ENCODE results near the gene SPINK4. TPM values are rescaled to one million over a fixed set of nuclear protein-coding genes. Genes with fewer than 3 reads are reported as not detected.

SPINK4 gene
- polyA plus RNA-seq, 3 donors from 2014 or later = not detected

DNA sequence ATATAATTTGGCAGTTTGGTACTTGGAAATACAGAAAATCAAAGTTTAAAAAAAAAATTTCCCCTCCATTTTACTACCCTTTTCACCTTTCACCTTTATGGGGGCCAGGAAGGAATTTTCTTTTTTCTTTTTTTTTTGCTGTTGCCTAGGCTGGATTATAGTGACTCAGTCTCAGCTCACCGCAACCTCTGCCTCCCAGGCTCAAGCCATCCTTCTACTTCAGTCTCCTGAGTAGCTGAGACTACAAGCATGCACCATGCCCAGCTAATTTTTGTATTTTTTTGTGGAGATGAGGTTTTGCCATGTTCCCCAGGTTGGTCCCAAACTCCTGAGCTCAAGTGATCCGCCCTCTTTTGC lies 34.0 kb downstream of the SPINK4 start:
- Mint-ChIP-seq H3K27me3 (ENCODE audit: low read depth in 3 of 3) (no peaks in the 10 kb centered on the region), H3K27ac (peak overlapping the region in 1 of 6 donors; percentile 18), H3K4me3 (no peak overlapping the region), H3K9me3 (no peaks in the 10 kb centered on the region), H3K36me3 (peaks cover 25 to 58% (median 40%) of the 10 kb centered on the region in 3 donors), H3K4me1 (peaks cover 0 to 18% of the 10 kb centered on the region in 2 donors)
- no peak for DNase-seq

- Mint-ChIP-seq H3K4me3 (no peak overlapping the region), H3K36me3 (peaks cover 24 to 68% (median 32%) of the 10 kb centered on the region in 3 donors), H3K9me3 (no peaks in the 10 kb centered on the region), H3K27me3 (ENCODE audit: low read depth in 3 of 3) (no peaks in the 10 kb centered on the region), H3K4me1 (peaks cover 0 to 9% of the 10 kb centered on the region in 2 donors), H3K27ac (peak overlapping the region in 2 of 6 donors; percentile 4 to 25)
- no peak for DNase-seq
Measured at GRCh38 chr9:33277484-33277883, 37.5 kb downstream of the SPINK4 start.

- no peak for DNase-seq
- Mint-ChIP-seq H3K27me3 (ENCODE audit: low read depth in 3 of 3) (peaks cover 5 to 6% (median 6%) of the 10 kb centered on the region in 3 donors), H3K4me1 (peaks cover 8 to 17% of the 10 kb centered on the region in 2 donors), H3K27ac (no peak overlapping the region), H3K9me3 (no peaks in the 10 kb centered on the region), H3K4me3 (no peak overlapping the region), H3K36me3 (peaks cover 3 to 29% (median 18%) of the 10 kb centered on the region in 3 donors)
Measured at GRCh38 chr9:33285502-33285901, 45.5 kb downstream of the SPINK4 start.

DNA sequence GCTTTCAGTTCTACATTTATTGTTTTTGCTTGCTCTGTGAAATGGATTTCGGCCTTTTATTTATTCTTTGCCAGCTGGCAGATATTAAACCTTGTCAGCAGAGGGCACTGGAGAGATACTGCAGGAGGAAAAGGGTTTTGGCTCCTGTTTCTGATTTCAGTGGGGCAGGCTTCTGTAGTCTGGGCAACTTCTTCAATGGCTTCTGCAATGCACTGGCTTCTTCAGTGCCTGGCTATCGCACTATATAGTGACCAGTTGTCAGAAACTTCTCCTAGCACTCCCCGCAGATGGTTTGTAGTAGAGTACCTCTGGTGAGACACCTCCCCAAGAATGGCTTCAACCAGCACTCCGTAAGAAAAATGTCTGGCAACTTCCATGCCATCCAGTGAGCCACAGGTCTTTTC lies 47.1 kb downstream of the SPINK4 start:
- Mint-ChIP-seq H3K4me3 (peak overlapping the region in 1 of 5 donors; percentile 39), H3K36me3 (peaks cover 0 to 17% (median 13%) of the 10 kb centered on the region in 3 donors), H3K9me3 (no peaks in the 10 kb centered on the region), H3K27ac (peak overlapping the region; percentile 61 to 87 (median 76)), H3K27me3 (ENCODE audit: low read depth in 3 of 3) (peaks cover 9 to 12% (median 10%) of the 10 kb centered on the region in 3 donors), H3K4me1 (peaks cover 23 to 32% of the 10 kb centered on the region in 2 donors)
- peak; percentile 47 to 58 (median 53) for DNase-seq

DNA sequence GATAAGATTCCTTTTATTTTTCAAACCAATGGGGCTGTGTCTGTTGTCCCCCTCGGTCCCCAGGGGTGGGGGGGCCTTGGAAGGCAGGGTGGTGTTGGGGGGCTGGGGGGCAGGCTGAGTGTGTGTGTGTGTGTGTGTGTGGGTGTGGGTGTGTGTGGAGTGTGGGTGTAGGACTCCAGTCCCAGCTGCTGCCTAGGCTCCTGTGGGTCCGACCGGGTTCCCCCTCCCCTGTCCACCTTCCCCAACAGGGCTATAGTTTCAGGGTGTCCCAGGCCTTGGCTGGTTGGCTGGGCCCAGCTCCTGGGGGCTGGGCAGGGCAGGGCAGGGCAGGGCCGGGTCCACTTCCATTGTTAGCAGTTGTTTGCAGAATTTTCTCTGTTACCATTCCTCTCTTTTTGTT lies 48.3 kb downstream of the SPINK4 start:
- no peak for DNase-seq

DNA sequence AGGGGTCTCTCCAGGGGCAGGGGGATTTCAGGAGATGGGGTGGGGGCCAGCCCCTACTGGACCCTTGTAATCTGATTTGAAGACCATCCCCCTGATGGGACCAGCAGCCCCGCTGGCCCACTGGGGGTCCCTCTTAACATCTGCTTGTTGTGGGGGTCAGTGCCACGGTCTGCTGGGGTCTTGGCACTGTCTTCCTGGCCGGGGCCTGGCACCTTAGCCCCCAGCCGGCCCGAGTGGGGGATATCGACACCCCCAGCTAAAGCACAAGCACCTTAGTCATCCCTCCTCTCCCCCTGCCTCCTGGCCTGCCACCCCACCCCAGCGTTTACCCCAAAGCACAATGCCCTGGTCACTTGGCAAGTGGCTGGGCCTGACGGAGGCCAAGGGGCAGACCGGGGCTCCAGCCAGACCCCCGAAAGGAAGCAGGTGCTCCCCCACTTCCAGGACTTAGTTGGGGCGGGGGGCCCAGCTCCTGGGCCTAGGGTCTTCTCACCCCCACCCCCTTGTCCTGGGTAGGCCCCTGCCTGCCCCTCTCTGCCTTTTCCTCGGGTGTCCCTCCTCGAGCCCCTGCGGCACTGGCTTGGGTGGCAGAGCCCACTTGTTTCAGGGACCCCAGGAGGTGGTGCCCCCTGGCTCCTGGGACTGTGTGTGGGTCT lies 49.0 kb downstream of the SPINK4 start:
- Mint-ChIP-seq H3K9me3 (no peaks in the 10 kb centered on the region), H3K4me3 (no peak overlapping the region), H3K36me3 (peaks cover 0 to 4% (median 0%) of the 10 kb centered on the region in 3 donors), H3K4me1 (peaks cover 38 to 51% of the 10 kb centered on the region in 2 donors), H3K27ac (peak overlapping the region in 5 of 6 donors; percentile 36 to 100 (median 46)), H3K27me3 (ENCODE audit: low read depth in 3 of 3) (peaks cover 11 to 14% (median 12%) of the 10 kb centered on the region in 3 donors)
- no peak for DNase-seq

More for the DNA sequence above, 48.3 kb downstream of the SPINK4 start:
- Mint-ChIP-seq H3K36me3 (peaks cover 0 to 9% (median 1%) of the 10 kb centered on the region in 3 donors), H3K4me3 (peak overlapping the region in 1 of 5 donors; percentile 38), H3K27me3 (ENCODE audit: low read depth in 3 of 3) (peaks cover 11 to 14% (median 12%) of the 10 kb centered on the region in 3 donors), H3K27ac (peak overlapping the region in 4 of 6 donors; percentile 36 to 73 (median 46)), H3K4me1 (peaks cover 34 to 44% of the 10 kb centered on the region in 2 donors), H3K9me3 (no peaks in the 10 kb centered on the region)

DNA sequence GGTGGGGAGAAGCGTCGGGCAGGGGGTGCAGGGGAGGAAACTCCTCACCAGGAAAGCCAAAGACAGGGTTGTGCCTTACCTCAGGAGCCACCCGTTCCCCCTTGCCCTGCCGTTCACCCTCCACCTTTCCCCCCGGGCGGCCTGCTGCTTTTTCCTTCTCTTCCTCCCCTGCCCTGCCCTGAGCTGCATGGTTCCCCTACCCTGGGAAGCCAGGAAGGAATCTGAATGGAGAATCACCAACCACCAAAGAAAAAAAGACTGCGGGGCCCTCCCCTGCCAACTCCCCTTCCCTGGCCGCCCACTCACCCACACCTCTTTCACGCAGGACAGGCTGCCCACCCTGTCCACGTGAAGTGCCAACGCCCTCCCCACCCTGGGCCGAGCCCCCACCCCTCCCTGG lies 49.5 kb downstream of the SPINK4 start:
- peak in 1 of 3 donors; percentile 4 for DNase-seq
- peaks cover 11 to 14% (median 12%) of the 10 kb centered on the region in 3 donors for H3K27me3 Mint-ChIP-seq (ENCODE audit: low read depth in 3 of 3)
- H3K27ac Mint-ChIP-seq = peak overlapping the region; percentile 97 to 100 (median 99)
- peaks cover 0 to 6% (median 1%) of the 10 kb centered on the region in 3 donors for H3K36me3 Mint-ChIP-seq
- no peaks in the 10 kb centered on the region for H3K9me3 Mint-ChIP-seq
- peak overlapping the region; percentile 93 to 99 (median 95) for H3K4me3 Mint-ChIP-seq
- peaks cover 41 to 57% of the 10 kb centered on the region in 2 donors for H3K4me1 Mint-ChIP-seq

DNA sequence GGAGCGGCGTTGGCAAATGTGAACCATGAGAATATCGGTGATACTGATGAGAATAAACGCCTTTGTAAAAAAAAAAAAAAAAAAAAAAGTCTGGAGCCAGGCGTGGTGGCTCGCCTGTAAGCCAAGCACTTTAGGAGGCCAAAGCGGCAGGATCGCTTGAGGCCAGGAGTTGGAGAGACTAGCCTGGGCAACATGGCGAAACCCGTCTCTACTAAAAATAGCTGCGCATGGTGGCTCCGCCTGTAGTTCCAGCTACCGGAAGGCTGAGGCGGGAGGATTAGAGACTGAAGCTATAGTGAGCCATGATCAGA lies 49.9 kb downstream of the SPINK4 start:
- peak overlapping the region; percentile 93 to 99 (median 95) for H3K4me3 Mint-ChIP-seq
- no peaks in the 10 kb centered on the region for H3K9me3 Mint-ChIP-seq

DNA sequence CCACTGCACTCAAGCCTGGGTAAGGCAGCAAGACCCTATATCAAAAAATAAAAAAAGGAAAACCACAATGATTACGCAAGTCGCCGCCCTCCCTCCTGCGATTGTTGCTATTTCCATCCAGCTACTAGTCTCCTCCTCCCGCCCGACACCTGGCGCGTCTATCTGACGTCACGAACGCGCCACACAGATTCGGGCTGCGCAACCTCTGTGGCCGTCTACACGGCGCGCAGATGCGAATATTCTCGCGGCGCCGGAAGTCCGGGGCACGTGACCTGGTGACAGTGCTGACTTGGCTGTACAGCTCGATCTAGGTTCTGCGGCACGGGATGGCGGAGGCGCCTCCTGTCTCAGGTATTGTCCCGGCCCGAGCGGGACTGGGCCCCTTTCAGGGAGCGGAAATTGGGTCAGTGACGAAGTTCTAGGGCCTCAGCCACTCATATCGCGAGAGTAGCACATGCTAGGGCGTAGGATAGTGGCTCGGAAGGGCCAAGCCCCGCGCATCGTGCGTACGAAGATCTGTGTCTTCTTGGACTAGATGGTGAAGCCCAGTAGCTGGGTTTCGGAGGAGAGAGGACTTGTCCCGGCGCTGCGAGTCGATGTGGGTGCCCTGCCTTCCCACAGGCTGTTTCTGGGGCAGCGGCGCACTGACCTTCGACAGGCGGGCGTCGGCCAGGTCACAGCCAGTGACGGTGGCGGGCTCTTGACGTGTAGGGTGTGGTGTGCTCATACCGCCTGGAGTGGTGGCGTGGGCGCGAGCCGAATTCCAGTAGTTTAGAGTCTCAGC lies 50.5 kb downstream of the SPINK4 start, which contains the start of gene NFX1:
TSS of gene NFX1 (plus strand) at position 270 of the 784 bp plus-strand sequence. CDS start at position 327, 57 bp downstream.
- Mint-ChIP-seq H3K4me1 (peaks cover 47 to 62% of the 10 kb centered on the region in 2 donors), H3K27ac (peak within 1 kb of the TSS; percentile 97 to 100 (median 99)), H3K36me3 (peaks cover 0 to 10% (median 7%) of the 10 kb centered on the region in 3 donors), H3K4me3 (peak within 1 kb of the TSS; percentile 93 to 99 (median 95)), H3K27me3 (ENCODE audit: low read depth in 3 of 3) (peaks cover 11 to 14% (median 12%) of the 10 kb centered on the region in 3 donors), H3K9me3 (no peaks in the 10 kb centered on the region)
- peak; percentile 99 for DNase-seq

More for the DNA sequence above, 49.9 kb downstream of the SPINK4 start:
- no peak for DNase-seq
- Mint-ChIP-seq H3K4me1 (peaks cover 45 to 60% of the 10 kb centered on the region in 2 donors), H3K36me3 (peaks cover 0 to 10% (median 5%) of the 10 kb centered on the region in 3 donors), H3K27ac (peak overlapping the region; percentile 97 to 100 (median 99)), H3K27me3 (ENCODE audit: low read depth in 3 of 3) (peaks cover 11 to 14% (median 12%) of the 10 kb centered on the region in 3 donors)

DNA sequence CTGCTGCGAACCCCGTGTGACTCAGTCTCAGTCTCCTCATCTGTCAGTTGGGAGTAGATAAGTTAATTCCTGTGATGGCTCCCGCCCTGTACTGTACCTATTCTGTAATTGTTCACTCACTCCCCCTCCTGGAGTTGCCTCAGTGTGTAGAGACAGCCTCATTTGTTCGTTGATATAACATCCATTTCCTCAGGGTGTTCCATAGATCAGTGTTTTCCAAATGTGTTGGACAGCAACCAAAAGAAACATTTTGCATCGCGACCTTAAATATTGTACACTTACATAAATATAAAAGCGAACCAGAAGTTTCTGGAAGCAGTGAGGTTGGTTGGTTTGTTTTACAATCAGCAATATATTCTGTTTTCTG lies 51.0 kb downstream of the SPINK4 start:
- H3K27me3 Mint-ChIP-seq (ENCODE audit: low read depth in 3 of 3) = peaks cover 11 to 14% (median 12%) of the 10 kb centered on the region in 3 donors

GRCh38 chr9:33291901-33292300 lies 51.9 kb downstream of the SPINK4 start:
- DNase-seq = no peak
- peak overlapping the region; percentile 43 to 96 (median 64) for H3K4me3 Mint-ChIP-seq
- H3K9me3 Mint-ChIP-seq = no peaks in the 10 kb centered on the region
- peak overlapping the region; percentile 97 to 100 (median 99) for H3K27ac Mint-ChIP-seq
- H3K4me1 Mint-ChIP-seq = peaks cover 56 to 74% of the 10 kb centered on the region in 2 donors
- peaks cover 11 to 14% (median 12%) of the 10 kb centered on the region in 3 donors for H3K27me3 Mint-ChIP-seq (ENCODE audit: low read depth in 3 of 3)
- H3K36me3 Mint-ChIP-seq = peaks cover 6 to 17% (median 11%) of the 10 kb centered on the region in 3 donors

More for the DNA sequence above, 51.0 kb downstream of the SPINK4 start:
- Mint-ChIP-seq H3K36me3 (peaks cover under 1 to 13% (median 8%) of the 10 kb centered on the region in 3 donors), H3K4me3 (peak overlapping the region; percentile 93 to 99 (median 95)), H3K9me3 (no peaks in the 10 kb centered on the region), H3K4me1 (peaks cover 49 to 68% of the 10 kb centered on the region in 2 donors), H3K27ac (peak overlapping the region; percentile 97 to 100 (median 99))
- no peak for DNase-seq

DNA sequence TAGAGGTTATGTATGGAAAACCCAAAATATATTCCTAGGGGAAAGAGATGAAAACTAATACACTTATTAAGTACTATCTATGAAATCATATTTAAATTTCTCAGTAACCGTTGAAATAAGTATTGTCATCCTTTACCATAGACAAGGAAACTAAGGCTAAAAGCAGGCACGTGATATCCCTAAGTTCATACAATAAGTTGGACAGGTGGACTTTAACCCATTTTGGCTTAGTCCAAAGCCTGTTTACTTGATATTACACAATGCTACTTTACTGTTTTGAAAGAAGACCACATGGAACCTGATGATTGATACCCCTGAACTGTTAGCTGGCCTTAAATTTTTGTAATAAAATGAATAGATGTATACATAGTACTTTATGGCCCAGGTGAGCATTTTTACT lies 53.8 kb downstream of the SPINK4 start:
- H3K4me3 Mint-ChIP-seq = no peak overlapping the region
- peaks cover 7 to 28% (median 19%) of the 10 kb centered on the region in 3 donors for H3K36me3 Mint-ChIP-seq
- no peak for DNase-seq
- peak overlapping the region in 5 of 6 donors; percentile 25 to 100 (median 73) for H3K27ac Mint-ChIP-seq
- peaks cover 69 to 83% of the 10 kb centered on the region in 2 donors for H3K4me1 Mint-ChIP-seq
- H3K9me3 Mint-ChIP-seq = no peaks in the 10 kb centered on the region
- peaks cover 12 to 15% (median 14%) of the 10 kb centered on the region in 3 donors for H3K27me3 Mint-ChIP-seq (ENCODE audit: low read depth in 3 of 3)

DNA sequence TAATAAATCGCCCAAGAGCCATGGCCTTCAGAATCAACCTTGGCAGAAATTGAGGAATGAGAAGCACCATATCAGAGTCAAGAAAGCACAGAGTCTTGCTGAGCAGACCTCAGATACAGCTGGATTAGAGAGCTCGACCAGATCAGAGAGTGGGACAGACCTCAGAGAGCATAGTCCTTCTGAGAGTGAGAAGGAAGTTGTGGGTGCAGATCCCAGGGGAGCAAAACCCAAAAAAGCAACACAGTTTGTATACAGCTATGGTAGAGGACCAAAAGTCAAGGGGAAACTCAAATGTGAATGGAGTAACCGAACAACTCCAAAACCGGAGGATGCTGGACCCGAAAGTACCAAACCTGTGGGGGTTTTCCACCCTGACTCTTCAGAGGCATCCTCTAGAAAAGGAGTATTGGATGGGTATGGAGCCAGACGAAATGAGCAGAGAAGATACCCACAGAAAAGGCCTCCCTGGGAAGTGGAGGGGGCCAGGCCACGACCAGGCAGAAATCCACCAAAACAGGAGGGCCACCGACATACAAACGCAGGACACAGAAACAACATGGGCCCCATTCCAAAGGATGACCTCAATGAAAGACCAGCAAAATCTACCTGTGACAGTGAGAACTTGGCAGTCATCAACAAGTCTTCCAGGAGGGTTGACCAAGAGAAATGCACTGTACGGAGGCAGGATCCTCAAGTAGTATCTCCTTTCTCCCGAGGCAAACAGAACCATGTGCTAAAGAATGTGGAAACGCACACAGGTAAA lies 54.9 kb downstream of the SPINK4 start:
- no peaks in the 10 kb centered on the region for H3K9me3 Mint-ChIP-seq
- H3K27ac Mint-ChIP-seq = peak overlapping the region in 3 of 6 donors; percentile 32 to 75 (median 73)
- H3K36me3 Mint-ChIP-seq = peaks cover 7 to 30% (median 19%) of the 10 kb centered on the region in 3 donors
- H3K4me3 Mint-ChIP-seq = no peak overlapping the region
- H3K27me3 Mint-ChIP-seq (ENCODE audit: low read depth in 3 of 3) = peaks cover 12 to 15% (median 14%) of the 10 kb centered on the region in 3 donors
- peaks cover 77 to 90% of the 10 kb centered on the region in 2 donors for H3K4me1 Mint-ChIP-seq
- no peak for DNase-seq
